Mammary epithelial cell (primary cell): ENCODE data around the gene EOMES.
"Not testable (repeated sequence)": the region's sequence is repeated elsewhere in the genome, so short reads cannot be mapped to it uniquely, and the experiment has no call there.

Experiments used
- EZH2 ChIP-seq: IDR thresholded peaks from 2 replicates; pipeline ENCODE4 v1.6.1; 2012; ENCODE audit warnings: low read length, inconsistent platforms, borderline replicate concordance
- TF ChIP-seq, protein P1 (sequence below), 2 donors: IDR thresholded peaks in 1 of 2; conservative IDR thresholded peaks in 1 of 2; 2 replicates each; pipeline ENCODE4 v1.5.1; 2011 to 2012; ENCODE audit warnings: inconsistent platforms in 2 of 2, low read length in 2 of 2, mild to moderate bottlenecking in 2 of 2, control low read depth in 1 of 2, low read depth in 1 of 2; ENCODE audit not compliant: insufficient read depth in 1 of 2; ENCODE audit errors: extremely low read depth in 1 of 2

DNA sequence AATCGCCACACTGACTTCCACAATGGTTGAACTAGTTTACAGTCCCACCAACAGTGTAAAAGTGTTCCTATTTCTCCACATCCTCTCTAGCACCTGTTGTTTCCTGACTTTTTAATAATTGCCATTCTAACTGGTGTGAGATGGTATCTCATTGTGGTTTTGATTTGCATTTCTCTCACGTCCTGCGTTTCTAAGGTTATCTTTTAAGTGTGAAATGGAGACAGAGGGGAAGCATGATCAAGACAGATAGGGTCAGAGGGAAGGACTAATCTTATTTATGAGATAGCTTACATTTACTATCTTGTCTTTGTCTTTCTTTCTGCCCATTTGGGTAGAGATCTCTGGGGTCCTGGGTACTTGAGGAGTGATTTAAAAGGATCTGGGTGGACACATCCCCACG is 48.3 kb upstream of the EOMES start:
- TF ChIP-seq, protein P1, sequence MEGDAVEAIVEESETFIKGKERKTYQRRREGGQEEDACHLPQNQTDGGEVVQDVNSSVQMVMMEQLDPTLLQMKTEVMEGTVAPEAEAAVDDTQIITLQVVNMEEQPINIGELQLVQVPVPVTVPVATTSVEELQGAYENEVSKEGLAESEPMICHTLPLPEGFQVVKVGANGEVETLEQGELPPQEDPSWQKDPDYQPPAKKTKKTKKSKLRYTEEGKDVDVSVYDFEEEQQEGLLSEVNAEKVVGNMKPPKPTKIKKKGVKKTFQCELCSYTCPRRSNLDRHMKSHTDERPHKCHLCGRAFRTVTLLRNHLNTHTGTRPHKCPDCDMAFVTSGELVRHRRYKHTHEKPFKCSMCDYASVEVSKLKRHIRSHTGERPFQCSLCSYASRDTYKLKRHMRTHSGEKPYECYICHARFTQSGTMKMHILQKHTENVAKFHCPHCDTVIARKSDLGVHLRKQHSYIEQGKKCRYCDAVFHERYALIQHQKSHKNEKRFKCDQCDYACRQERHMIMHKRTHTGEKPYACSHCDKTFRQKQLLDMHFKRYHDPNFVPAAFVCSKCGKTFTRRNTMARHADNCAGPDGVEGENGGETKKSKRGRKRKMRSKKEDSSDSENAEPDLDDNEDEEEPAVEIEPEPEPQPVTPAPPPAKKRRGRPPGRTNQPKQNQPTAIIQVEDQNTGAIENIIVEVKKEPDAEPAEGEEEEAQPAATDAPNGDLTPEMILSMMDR (conservative IDR thresholded peaks at IDR 0.05 in 1 of 2, IDR thresholded peaks at IDR 0.05 in 1 of 2; ENCODE audit: extremely low read depth in 1 of 2, insufficient read depth in 1 of 2, low read depth in 1 of 2, low read length in 2 of 2) = not testable (repeated sequence)
- not testable (repeated sequence) for TF ChIP-seq EZH2
